ENCODE measurements around the gene ARSK. TPM values are rescaled to one million over a fixed set of nuclear protein-coding genes. Genes with fewer than 3 reads are reported as not detected.
"Not testable (repeated sequence)": the region's sequence is repeated elsewhere in the genome, so short reads cannot be mapped to it uniquely, and the experiment has no call there.

Gene ARSK
- total RNA-seq, 2 experiments from 2014 or later, result 4.1 to 5.2 TPM

GRCh38 chr5:95644351-95645042 is 89.6 kb downstream of the ARSK start:
- Mint-ChIP-seq H3K9me3 (no peaks in the 10 kb centered on the region), H3K36me3 (no peaks in the 10 kb centered on the region), H3K4me1 (peaks cover 28% of the 10 kb centered on the region), H3K27me3 (peaks cover 4% of the 10 kb centered on the region), H3K27ac (peak overlapping the region; percentile 63), H3K4me3 (no peak overlapping the region)
- DNase-seq, result peak; percentile 35

- not testable (repeated sequence) for H3K36me3 Mint-ChIP-seq, DNase-seq, H3K9me3 Mint-ChIP-seq, H3K27me3 Mint-ChIP-seq
- Mint-ChIP-seq H3K27ac (peak overlapping the region; percentile 89), H3K4me1 (peaks cover 31% of the 10 kb centered on the region), H3K4me3 (peak overlapping the region; percentile 80)
Observed at GRCh38 chr5:95646226-95646568, 91.3 kb downstream of the ARSK start.

- H3K9me3 Mint-ChIP-seq, result no peaks in the 10 kb centered on the region
- DNase-seq, result peak; percentile 96
- peak within 1 kb of the TSS; percentile 80 for H3K4me3 Mint-ChIP-seq
Observed at GRCh38 chr5:95646569-95647431, 91.9 kb downstream of the ARSK start, which contains the start of gene RFESD. Gene RFESD, plus strand, starts transcription at chr5:95646777. Its CDS starts 5,495 bp downstream, at chr5:95652272.

GRCh38 chr5:95647886-95648860 is 93.3 kb downstream of the ARSK start:
- no peak for DNase-seq
- H3K27me3 Mint-ChIP-seq, result no peaks in the 10 kb centered on the region
- H3K4me3 Mint-ChIP-seq, result peak overlapping the region; percentile 55
- peak overlapping the region; percentile 69 for H3K27ac Mint-ChIP-seq
- H3K9me3 Mint-ChIP-seq, result no peaks in the 10 kb centered on the region
- peaks cover 7% of the 10 kb centered on the region for H3K36me3 Mint-ChIP-seq
- H3K4me1 Mint-ChIP-seq, result peaks cover 31% of the 10 kb centered on the region

More at GRCh38 chr5:95646569-95647431, 91.9 kb downstream of the ARSK start, which contains the start of gene RFESD:
- peaks cover 31% of the 10 kb centered on the region for H3K4me1 Mint-ChIP-seq
- H3K27ac Mint-ChIP-seq, result peak within 1 kb of the TSS; percentile 89
- H3K36me3 Mint-ChIP-seq, result no peaks in the 10 kb centered on the region
- H3K27me3 Mint-ChIP-seq, result no peaks in the 10 kb centered on the region

GRCh38 chr5:95649274-95649673 is 94.4 kb downstream of the ARSK start:
- Mint-ChIP-seq H3K36me3 (peaks cover 7% of the 10 kb centered on the region), H3K27me3 (no peaks in the 10 kb centered on the region), H3K4me1 (peaks cover 27% of the 10 kb centered on the region), H3K27ac (no peak overlapping the region), H3K9me3 (no peaks in the 10 kb centered on the region), H3K4me3 (no peak overlapping the region)
- no peak for DNase-seq

GRCh38 chr5:95649842-95650620 is 95.1 kb downstream of the ARSK start:
- H3K4me1 Mint-ChIP-seq, result peaks cover 21% of the 10 kb centered on the region
- no peak overlapping the region for H3K27ac Mint-ChIP-seq
- H3K36me3 Mint-ChIP-seq, result peaks cover 7% of the 10 kb centered on the region
- no peak for DNase-seq
- no peak overlapping the region for H3K4me3 Mint-ChIP-seq
- no peaks in the 10 kb centered on the region for H3K27me3 Mint-ChIP-seq
- H3K9me3 Mint-ChIP-seq, result no peaks in the 10 kb centered on the region

GRCh38 chr5:95652849-95653248 is 97.9 kb downstream of the ARSK start:
- H3K4me1 Mint-ChIP-seq, result peaks cover 16% of the 10 kb centered on the region
- H3K27ac Mint-ChIP-seq, result no peak overlapping the region
- H3K4me3 Mint-ChIP-seq, result no peak overlapping the region
- H3K36me3 Mint-ChIP-seq, result peaks cover 7% of the 10 kb centered on the region
- no peaks in the 10 kb centered on the region for H3K27me3 Mint-ChIP-seq
- no peak for DNase-seq
- H3K9me3 Mint-ChIP-seq, result no peaks in the 10 kb centered on the region

GRCh38 chr5:95654196-95654595 is 99.3 kb downstream of the ARSK start:
- Mint-ChIP-seq H3K9me3 (no peaks in the 10 kb centered on the region), H3K4me3 (no peak overlapping the region)

More at GRCh38 chr5:95654196-95654595, 99.3 kb downstream of the ARSK start:
- Mint-ChIP-seq H3K27me3 (no peaks in the 10 kb centered on the region), H3K27ac (no peak overlapping the region), H3K36me3 (peaks cover 7% of the 10 kb centered on the region), H3K4me1 (peaks cover 6% of the 10 kb centered on the region)
- DNase-seq, result no peak

Other genes starting within 250 kb of the ARSK start
- not detected for gene FAM81B, start 163.7 kb upstream of the ARSK start, total RNA-seq
- 10 to 100 TPM; 66.5 to 68.7 TPM for gene SKIC3, start 124 bp upstream of the ARSK start, total RNA-seq
- under 1 TPM; 0.34 to 0.52 TPM for gene GPR150, start 65.0 kb downstream of the ARSK start, total RNA-seq
- gene RFESD, start 91.7 kb downstream of the ARSK start, total RNA-seq, result 1 to 10 TPM; 6.1 to 6.2 TPM
- not detected for gene SPATA9, start 127.9 kb downstream of the ARSK start, total RNA-seq
- under 1 TPM; 0.52 to 0.78 TPM for gene RHOBTB3, start 176.2 kb downstream of the ARSK start, total RNA-seq